Stimulated activated CD4-positive, alpha-beta T cell treated with anti-CD3 and anti-CD28 coated beads, Interleukin-12 subunit alpha, Interleukin-12 subunit beta, amount 100 ng/mL, for 4 hours (primary cell): ENCODE data around the gene C10orf62.
"Not testable (repeated sequence)": the region's sequence is repeated elsewhere in the genome, so short reads cannot be mapped to it uniquely, and the experiment has no call there.

Experiments used
- DNase-seq: peaks from one replicate; pipeline ENCODE4 v3.0.0-alpha.2; 2020

The C10orf62 gene

GRCh38 chr10:97632949-97633884 lies 43.7 kb downstream of the C10orf62 start, which contains the start of gene MORN4:
Gene MORN4, minus strand, starts transcription at chr10:97633500. Its CDS starts 13,847 bp downstream, at chr10:97619653.
- peak; percentile 82 for DNase-seq

GRCh38 chr10:97633921-97634320 lies 44.4 kb downstream of the C10orf62 start:
- DNase-seq: no peak

GRCh38 chr10:97635577-97635976 lies 46.1 kb downstream of the C10orf62 start:
- DNase-seq: no peak

DNA sequence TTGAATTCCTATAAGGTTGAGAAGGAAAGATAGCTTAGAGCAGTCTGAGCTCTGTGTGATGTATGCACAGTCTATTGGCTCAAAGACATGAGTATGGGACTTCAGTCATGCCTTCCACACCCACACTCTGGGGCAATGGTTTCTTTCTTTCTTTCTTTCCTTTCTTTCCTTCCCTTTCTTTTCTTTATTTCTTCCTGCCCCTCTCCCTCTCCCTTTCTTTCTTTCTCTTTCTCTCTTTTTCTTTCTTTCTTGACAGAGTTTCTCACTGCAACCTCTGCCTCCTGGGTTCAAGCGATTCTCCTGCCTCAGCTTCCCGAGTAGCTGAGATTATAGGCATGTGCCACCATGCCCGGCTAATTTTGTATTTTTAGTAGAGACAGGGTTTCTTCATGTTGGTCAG lies 49.6 kb downstream of the C10orf62 start:
- not testable (repeated sequence) for DNase-seq

- DNase-seq: peak; percentile 97
These were observed 50.8 kb downstream of the C10orf62 start, which contains the start of gene PI4K2A for GRCh38 chr10:97640174-97640867. Gene PI4K2A, plus strand, starts transcription at chr10:97640671. Its CDS starts 72 bp downstream, at chr10:97640743.
